SK-N-SH treated with all-trans-retinoic acid at 6 μM for 48 hours (cell line): ENCODE results near the gene CYP26A1.

ENCODE experiments used
- ATAC-seq: fragments of 200-7000 bp; cut with Tn5 transposase; 3 replicates; pipeline ENCODE4 v1.9.1; 2020; ENCODE audit warnings: mild to moderate bottlenecking, moderate library complexity
- BACH2 ChIP-seq: fragments of 250-450 bp; sonication (Bioruptor Pico); IDR thresholded peaks from 2 replicates; pipeline ENCODE4 v1.9.0; 2021; ENCODE audit warnings: mild to moderate bottlenecking, borderline replicate concordance
- GLIS3 ChIP-seq: fragments of 250-450 bp; sonication (Bioruptor Pico); IDR thresholded peaks from 2 replicates; pipeline ENCODE4 v1.5.0; 2020; ENCODE audit warnings: mild to moderate bottlenecking, moderate library complexity
- ISL1 ChIP-seq: fragments of 250-450 bp; sonication (Bioruptor Pico); IDR thresholded peaks from 2 replicates; pipeline ENCODE4 v2.1.2; 2022; ENCODE audit warnings: mild to moderate bottlenecking, moderate library complexity
- PATZ1 ChIP-seq: fragments of 250-450 bp; sonication (Bioruptor Pico); IDR thresholded peaks from 2 replicates; pipeline ENCODE4 v1.8.0; 2020; ENCODE audit warnings: mild to moderate bottlenecking, moderate library complexity, borderline replicate concordance
- PPARA ChIP-seq: fragments of 250-450 bp; sonication (Bioruptor Pico); IDR thresholded peaks from 2 replicates; pipeline ENCODE4 v1.5.0; 2020; ENCODE audit warnings: mild to moderate bottlenecking, borderline replicate concordance
- SNAI2 ChIP-seq: fragments of 250-450 bp; sonication (Bioruptor Pico); IDR thresholded peaks from 2 replicates; pipeline ENCODE4 v1.5.0; 2020; ENCODE audit warnings: mild to moderate bottlenecking, moderate library complexity
- TCF4 ChIP-seq: fragments of 250-450 bp; sonication (Bioruptor Pico); IDR thresholded peaks from 2 replicates; pipeline ENCODE4 v1.8.0; 2021; ENCODE audit warnings: mild to moderate bottlenecking, moderate library complexity, borderline replicate concordance
- TOX ChIP-seq: fragments of 250-450 bp; sonication (Bioruptor Pico); IDR thresholded peaks from 2 replicates; pipeline ENCODE4 v1.8.0; 2021; ENCODE audit warnings: mild to moderate bottlenecking, moderate library complexity, borderline replicate concordance
- TSHZ2 ChIP-seq: fragments of 250-450 bp; sonication (Bioruptor Pico); IDR thresholded peaks from 2 replicates; pipeline ENCODE4 v1.5.0; 2020; ENCODE audit warnings: mild to moderate bottlenecking, moderate library complexity
- ZC3H10 ChIP-seq: fragments of 250-450 bp; sonication (Bioruptor Pico); IDR thresholded peaks from 2 replicates; pipeline ENCODE4 v1.5.1; 2021; ENCODE audit warnings: mild to moderate bottlenecking, moderate library complexity
- ZFP3 ChIP-seq: fragments of 250-450 bp; sonication (Bioruptor Pico); IDR thresholded peaks from 2 replicates; pipeline ENCODE4 v1.5.0; 2020; ENCODE audit warnings: mild to moderate bottlenecking, moderate library complexity
- ZNF565 ChIP-seq: fragments of 450-650 bp; formaldehyde crosslinking; conservative IDR thresholded peaks from 2 replicates; pipeline ENCODE4 v1.5.0; 2020; ENCODE audit warnings: low read depth, mild to moderate bottlenecking, moderate library complexity
- TF ChIP-seq, protein P1 (sequence below): fragments of 250-450 bp; sonication (Bioruptor Pico); IDR thresholded peaks from 2 replicates; pipeline ENCODE4 v1.8.0; 2021; ENCODE audit warnings: low read depth, mild to moderate bottlenecking, moderate library complexity, borderline replicate concordance
- TF ChIP-seq, protein P2 (sequence below): fragments of 250-450 bp; sonication (Bioruptor Pico); IDR thresholded peaks from 2 replicates; pipeline ENCODE4 v1.5.1; 2021; ENCODE audit warnings: mild to moderate bottlenecking, moderate library complexity
- TF ChIP-seq, protein P3 (sequence below): fragments of 250-450 bp; sonication (Bioruptor Pico); IDR thresholded peaks from 2 replicates; pipeline ENCODE4 v1.5.1; 2020; ENCODE audit warnings: low read depth, mild to moderate bottlenecking, moderate library complexity

CYP26A1 gene

DNA sequence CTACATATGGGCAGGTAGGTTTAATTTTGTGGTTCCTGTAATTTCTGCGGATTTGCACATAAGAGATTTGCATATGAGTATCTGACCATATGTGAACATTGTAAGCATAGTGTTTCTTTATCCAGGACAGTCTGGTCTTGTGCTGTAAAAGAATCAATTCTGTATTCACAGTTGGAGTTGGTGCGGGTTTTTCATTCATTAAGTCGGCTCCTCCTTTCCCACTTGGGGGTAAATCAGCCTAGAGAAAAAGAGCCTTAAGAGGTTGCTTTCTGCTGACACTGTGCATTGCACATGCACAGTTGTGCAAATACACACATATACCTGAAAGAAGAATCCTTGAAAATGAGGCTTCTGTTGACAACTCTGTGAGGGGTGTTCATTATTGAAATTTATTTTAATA, 19.2 kb upstream of the CYP26A1 start (continued):
- TF ChIP-seq, protein P1, sequence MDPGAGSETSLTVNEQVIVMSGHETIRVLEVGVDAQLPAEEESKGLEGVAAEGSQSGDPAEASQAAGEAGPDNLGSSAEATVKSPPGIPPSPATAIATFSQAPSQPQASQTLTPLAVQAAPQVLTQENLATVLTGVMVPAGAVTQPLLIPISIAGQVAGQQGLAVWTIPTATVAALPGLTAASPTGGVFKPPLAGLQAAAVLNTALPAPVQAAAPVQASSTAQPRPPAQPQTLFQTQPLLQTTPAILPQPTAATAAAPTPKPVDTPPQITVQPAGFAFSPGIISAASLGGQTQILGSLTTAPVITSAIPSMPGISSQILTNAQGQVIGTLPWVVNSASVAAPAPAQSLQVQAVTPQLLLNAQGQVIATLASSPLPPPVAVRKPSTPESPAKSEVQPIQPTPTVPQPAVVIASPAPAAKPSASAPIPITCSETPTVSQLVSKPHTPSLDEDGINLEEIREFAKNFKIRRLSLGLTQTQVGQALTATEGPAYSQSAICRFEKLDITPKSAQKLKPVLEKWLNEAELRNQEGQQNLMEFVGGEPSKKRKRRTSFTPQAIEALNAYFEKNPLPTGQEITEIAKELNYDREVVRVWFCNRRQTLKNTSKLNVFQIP (CRISPR knock-in tag): no peak
- no peak for TF ChIP-seq BACH2
- no peak for TF ChIP-seq TOX (CRISPR knock-in tag)
- no peak for TF ChIP-seq TCF4 (CRISPR knock-in tag)
- TF ChIP-seq ZC3H10 (CRISPR knock-in tag): no peak
- no peak for TF ChIP-seq PATZ1 (CRISPR knock-in tag)
- no peak for TF ChIP-seq ZFP3 (CRISPR knock-in tag)
- TF ChIP-seq, all 23 proteins: peak for 0

- ATAC-seq: no peak
- TF ChIP-seq, protein P2, sequence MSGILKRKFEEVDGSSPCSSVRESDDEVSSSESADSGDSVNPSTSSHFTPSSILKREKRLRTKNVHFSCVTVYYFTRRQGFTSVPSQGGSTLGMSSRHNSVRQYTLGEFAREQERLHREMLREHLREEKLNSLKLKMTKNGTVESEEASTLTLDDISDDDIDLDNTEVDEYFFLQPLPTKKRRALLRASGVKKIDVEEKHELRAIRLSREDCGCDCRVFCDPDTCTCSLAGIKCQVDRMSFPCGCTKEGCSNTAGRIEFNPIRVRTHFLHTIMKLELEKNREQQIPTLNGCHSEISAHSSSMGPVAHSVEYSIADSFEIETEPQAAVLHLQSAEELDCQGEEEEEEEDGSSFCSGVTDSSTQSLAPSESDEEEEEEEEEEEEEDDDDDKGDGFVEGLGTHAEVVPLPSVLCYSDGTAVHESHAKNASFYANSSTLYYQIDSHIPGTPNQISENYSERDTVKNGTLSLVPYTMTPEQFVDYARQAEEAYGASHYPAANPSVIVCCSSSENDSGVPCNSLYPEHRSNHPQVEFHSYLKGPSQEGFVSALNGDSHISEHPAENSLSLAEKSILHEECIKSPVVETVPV (CRISPR knock-in tag): no peak
- TF ChIP-seq ZFP3 (CRISPR knock-in tag) (no peak), ZNF565 (CRISPR knock-in tag) (no peak), ZC3H10 (CRISPR knock-in tag) (no peak), PATZ1 (CRISPR knock-in tag) (no peak), PPARA (CRISPR knock-in tag) (no peak), ISL1 (CRISPR knock-in tag) (no peak)
- TF ChIP-seq, protein P3, sequence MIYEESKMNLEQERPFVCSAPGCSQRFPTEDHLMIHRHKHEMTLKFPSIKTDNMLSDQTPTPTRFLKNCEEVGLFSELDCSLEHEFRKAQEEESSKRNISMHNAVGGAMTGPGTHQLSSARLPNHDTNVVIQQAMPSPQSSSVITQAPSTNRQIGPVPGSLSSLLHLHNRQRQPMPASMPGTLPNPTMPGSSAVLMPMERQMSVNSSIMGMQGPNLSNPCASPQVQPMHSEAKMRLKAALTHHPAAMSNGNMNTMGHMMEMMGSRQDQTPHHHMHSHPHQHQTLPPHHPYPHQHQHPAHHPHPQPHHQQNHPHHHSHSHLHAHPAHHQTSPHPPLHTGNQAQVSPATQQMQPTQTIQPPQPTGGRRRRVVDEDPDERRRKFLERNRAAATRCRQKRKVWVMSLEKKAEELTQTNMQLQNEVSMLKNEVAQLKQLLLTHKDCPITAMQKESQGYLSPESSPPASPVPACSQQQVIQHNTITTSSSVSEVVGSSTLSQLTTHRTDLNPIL (CRISPR knock-in tag): no peak
Measured at GRCh38 chr10:93058139-93058538, 15.6 kb upstream of the CYP26A1 start.

- TF ChIP-seq BACH2: no peak
- TF ChIP-seq GLIS3 (CRISPR knock-in tag): no peak
- TF ChIP-seq, protein P3 (CRISPR knock-in tag): no peak
- TF ChIP-seq SNAI2 (CRISPR knock-in tag): no peak
- TF ChIP-seq ZFP3 (CRISPR knock-in tag): no peak
- TF ChIP-seq TSHZ2 (CRISPR knock-in tag): no peak
- no peak for TF ChIP-seq ZNF565 (CRISPR knock-in tag)
- TF ChIP-seq ZC3H10 (CRISPR knock-in tag): no peak
- TF ChIP-seq, all 23 proteins: peak for 0
- no peak for ATAC-seq
Measured at GRCh38 chr10:93059975-93060886, 13.5 kb upstream of the CYP26A1 start, which contains the start of gene CYP26C1. Gene CYP26C1, plus strand, starts transcription at chr10:93060798. Its CDS starts 466 bp downstream, at chr10:93061264.
